Measurements from ENCODE around the gene GRIN2A. TPM values are rescaled to one million over a fixed set of nuclear protein-coding genes. Genes with fewer than 3 reads are reported as not detected.

GRIN2A gene
- total RNA-seq, 1 donor from 2014 or later, result 6.8 TPM

GRCh38 chr16:10189861-10190390 is 7.7 kb upstream of the GRIN2A start:
- Mint-ChIP-seq H3K4me3 (ENCODE audit: unreplicated experiment) (no peak overlapping the region), H3K36me3 (ENCODE audit: unreplicated experiment) (no peaks in the 10 kb centered on the region), H3K9me3 (ENCODE audit: unreplicated experiment) (no peaks in the 10 kb centered on the region), H3K4me1 (ENCODE audit: low read depth, unreplicated experiment) (no peaks in the 10 kb centered on the region), H3K27ac (ENCODE audit: unreplicated experiment) (no peak overlapping the region), H3K27me3 (ENCODE audit: unreplicated experiment) (no peaks in the 10 kb centered on the region)
- no peak for DNase-seq
- TF ChIP-seq CTCF (IDR thresholded peaks at IDR 0.05; ENCODE audit: partially characterized antibody, unreplicated experiment), result no peak

DNA sequence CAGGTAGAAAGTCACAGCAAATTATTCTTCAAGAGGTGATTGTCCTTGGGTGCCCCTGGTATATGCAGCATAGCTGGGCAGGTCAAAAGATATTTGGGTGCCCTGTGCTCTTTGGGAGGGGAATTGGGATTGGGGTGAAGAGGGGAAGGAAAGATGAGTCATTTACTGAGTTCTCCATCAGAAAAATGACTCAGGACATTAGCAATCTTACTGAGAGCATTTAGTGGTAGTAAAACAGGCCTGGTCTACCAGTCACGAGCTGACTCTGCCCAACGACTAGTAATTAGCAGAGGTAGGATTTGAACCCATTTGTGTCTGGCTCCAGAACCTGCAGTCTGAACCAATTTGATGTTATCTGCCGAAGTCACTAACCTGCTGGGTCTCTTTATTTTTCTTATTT is 6.0 kb upstream of the GRIN2A start:
- H3K4me1 Mint-ChIP-seq (ENCODE audit: low read depth, unreplicated experiment), result peaks cover 3% of the 10 kb centered on the region
- peaks cover 2% of the 10 kb centered on the region for H3K27me3 Mint-ChIP-seq (ENCODE audit: unreplicated experiment)

DNA sequence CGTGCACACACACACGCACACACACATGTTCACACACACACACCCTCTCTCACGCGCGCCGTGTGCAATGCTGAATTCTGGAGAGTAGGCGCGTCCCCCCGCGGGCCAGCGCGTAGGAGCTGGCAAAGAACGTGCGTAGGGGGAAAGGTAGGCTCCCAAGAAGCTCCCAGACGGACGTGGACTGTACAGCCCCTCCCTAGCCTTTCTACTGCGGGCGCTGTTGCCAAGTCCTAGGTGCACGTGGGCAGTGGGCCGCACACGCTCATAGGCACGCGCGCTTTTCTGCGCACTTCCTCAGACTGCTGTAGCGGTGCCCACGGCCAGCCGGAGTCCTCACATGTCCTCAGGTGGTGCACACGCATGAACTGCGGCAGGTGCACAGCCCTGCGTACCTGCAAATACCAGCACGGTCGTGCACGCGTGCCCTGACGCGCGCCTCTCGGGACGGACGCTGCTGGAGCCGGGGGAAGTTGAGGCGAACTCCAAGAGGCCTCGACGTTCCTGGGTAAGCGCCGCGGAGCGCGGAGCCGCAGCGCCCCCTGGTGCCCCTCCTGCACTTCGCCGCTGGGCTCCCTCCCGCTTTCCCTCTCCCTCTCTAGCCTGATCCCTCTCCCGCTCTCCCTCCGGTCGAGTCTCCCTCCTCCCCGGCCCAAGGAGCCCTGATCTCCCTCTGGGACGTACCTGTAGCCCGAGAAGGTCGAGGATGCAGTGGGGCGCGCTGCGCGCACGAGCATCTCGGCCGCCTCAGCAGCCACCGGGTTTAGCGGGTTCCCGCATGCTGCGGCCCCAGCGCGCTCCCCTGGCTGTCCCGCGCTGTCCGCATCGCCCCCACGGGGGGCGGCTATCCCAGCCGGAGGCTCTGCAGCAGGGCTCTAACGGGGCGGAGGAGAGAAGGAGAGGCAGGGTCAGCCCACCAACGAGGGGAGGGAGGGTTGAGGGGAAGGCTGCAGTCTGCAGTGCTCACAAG is 749 bp downstream of the GRIN2A start:
- TF ChIP-seq CTCF (IDR thresholded peaks at IDR 0.05; ENCODE audit: partially characterized antibody, unreplicated experiment), result peak; percentile 91
- peak; percentile 88 for DNase-seq
- no peaks in the 10 kb centered on the region for H3K36me3 Mint-ChIP-seq (ENCODE audit: unreplicated experiment)
- H3K9me3 Mint-ChIP-seq (ENCODE audit: unreplicated experiment), result peaks cover 5% of the 10 kb centered on the region
- H3K4me1 Mint-ChIP-seq (ENCODE audit: low read depth, unreplicated experiment), result peaks cover 3% of the 10 kb centered on the region
- peaks cover 8% of the 10 kb centered on the region for H3K27me3 Mint-ChIP-seq (ENCODE audit: unreplicated experiment)
- peak overlapping the region; percentile 76 for H3K4me3 Mint-ChIP-seq (ENCODE audit: unreplicated experiment)
- no peak overlapping the region for H3K27ac Mint-ChIP-seq (ENCODE audit: unreplicated experiment)

More for the DNA sequence above, 6.0 kb upstream of the GRIN2A start:
- H3K36me3 Mint-ChIP-seq (ENCODE audit: unreplicated experiment), result no peaks in the 10 kb centered on the region
- H3K27ac Mint-ChIP-seq (ENCODE audit: unreplicated experiment), result no peak overlapping the region
- no peak for DNase-seq
- no peak for TF ChIP-seq CTCF (IDR thresholded peaks at IDR 0.05; ENCODE audit: partially characterized antibody, unreplicated experiment)
- H3K9me3 Mint-ChIP-seq (ENCODE audit: unreplicated experiment), result peaks cover 3% of the 10 kb centered on the region
- H3K4me3 Mint-ChIP-seq (ENCODE audit: unreplicated experiment), result no peak overlapping the region

- peaks cover 5% of the 10 kb centered on the region for H3K9me3 Mint-ChIP-seq (ENCODE audit: unreplicated experiment)
- H3K4me3 Mint-ChIP-seq (ENCODE audit: unreplicated experiment), result peak overlapping the region; percentile 76
- peak; percentile 93 for DNase-seq
- H3K27me3 Mint-ChIP-seq (ENCODE audit: unreplicated experiment), result peaks cover 8% of the 10 kb centered on the region
- no peaks in the 10 kb centered on the region for H3K36me3 Mint-ChIP-seq (ENCODE audit: unreplicated experiment)
- TF ChIP-seq CTCF (IDR thresholded peaks at IDR 0.05; ENCODE audit: partially characterized antibody, unreplicated experiment), result peak; percentile 69
- peak overlapping the region; percentile 28 for H3K27ac Mint-ChIP-seq (ENCODE audit: unreplicated experiment)
- peaks cover 3% of the 10 kb centered on the region for H3K4me1 Mint-ChIP-seq (ENCODE audit: low read depth, unreplicated experiment)
Observed at GRCh38 chr16:10180771-10181163, 1.5 kb downstream of the GRIN2A start.

Measured in glutamatergic neuron (in vitro differentiated cells).